IPS-11a (cell line): ENCODE data around the gene PLPP2.

Experiments
- H3K4me3 ChIP-seq: one replicate; pipeline ENCODE4 v1.5.1; 2013; ENCODE audit warnings: low read depth, low read length, control low read depth

Gene PLPP2

DNA sequence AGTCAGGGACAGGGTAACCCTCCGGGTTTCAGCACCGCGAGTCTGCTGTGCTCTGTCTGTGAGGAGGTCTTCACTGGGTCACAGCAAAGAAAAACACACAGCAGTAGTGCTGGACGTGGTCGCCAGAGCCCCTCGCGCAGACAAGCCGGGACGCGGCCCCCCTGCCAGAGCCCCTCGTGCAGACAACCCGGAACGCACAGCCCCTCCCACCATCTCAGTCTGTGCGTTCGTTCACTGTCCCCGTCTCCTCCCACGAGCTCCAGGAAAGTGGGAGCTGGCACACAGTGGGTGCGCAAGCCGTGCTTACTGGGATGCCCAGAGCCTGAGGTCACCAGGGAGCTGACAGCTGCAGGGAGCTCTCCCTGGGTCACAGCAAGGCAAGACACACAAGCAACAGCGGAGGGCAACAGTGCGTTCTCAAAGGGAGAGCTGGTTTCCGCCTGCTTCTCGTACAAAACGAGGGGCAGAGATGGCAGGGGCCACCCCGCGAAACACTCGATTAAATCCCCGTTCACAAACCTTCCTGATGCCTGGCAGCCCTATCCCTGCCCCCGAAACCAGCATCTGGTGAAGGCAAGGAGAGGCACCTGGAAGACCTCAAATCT lies 3.2 kb upstream of the PLPP2 start:
- no peak overlapping the region for H3K4me3 ChIP-seq

GRCh38 chr19:293436-294110 lies 2.4 kb upstream of the PLPP2 start:
- no peak overlapping the region for H3K4me3 ChIP-seq

DNA sequence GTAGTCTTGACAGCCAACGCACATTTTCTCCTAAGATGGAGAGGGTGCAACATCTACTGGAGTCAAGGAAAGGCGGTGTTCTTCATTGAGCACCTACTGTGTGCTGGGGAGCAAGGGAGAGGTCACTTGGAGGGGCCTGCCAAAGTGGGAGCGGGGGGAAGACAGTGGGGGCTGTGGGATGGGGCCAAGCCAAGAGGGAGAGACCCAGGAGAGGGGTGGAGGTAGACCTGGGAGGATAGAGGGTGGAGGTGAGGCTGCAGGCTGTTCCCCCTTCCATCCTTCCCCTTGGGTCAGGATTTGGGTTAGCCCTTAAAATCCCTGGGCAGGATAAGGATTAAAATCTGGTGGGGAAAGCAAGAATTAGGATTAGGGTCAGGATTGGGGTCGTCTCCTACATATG lies 1.7 kb upstream of the PLPP2 start:
- no peak overlapping the region for H3K4me3 ChIP-seq

GRCh38 chr19:292281-292884 lies 1.2 kb upstream of the PLPP2 start:
- no peak overlapping the region for H3K4me3 ChIP-seq

GRCh38 chr19:291561-292280 lies 518 bp upstream of the PLPP2 start:
- H3K4me3 ChIP-seq = no peak overlapping the region

GRCh38 chr19:290372-291005 lies 714 bp downstream of the PLPP2 start:
- peak overlapping the region; percentile 43 for H3K4me3 ChIP-seq

DNA sequence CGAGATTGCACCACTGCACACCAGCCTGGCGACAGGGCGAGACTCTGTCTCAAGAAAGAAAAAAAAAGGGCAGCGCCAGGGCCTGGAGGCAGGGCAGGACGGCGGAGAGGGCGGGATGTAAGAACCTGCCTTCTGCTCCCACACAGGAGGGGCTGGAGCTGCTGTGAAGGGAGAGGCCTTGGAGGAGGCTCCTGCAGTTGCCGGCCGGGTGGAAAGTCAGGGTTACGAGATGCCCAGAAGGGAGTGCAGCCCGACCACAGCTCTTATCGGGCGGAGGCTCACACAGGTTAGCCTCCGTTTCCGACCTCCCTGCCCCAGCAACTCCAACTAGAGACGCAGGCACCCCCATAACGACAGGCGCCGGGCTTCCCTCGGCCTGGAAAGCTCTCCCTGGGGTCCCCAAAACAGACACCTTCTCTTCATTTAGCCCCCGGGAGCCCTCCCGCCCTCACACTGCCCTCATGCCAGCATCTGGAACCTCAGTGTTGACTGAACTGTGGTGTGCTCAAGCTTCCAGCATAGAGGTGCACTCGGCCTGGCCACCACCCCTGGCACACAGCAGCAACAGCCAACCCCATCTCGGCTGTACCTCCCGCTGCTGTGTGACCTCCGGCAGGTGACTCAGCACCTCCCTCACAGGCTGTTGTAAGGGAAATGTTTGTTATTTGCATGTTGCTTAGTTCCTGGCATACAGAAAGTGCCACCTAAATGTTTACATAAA lies 1.4 kb downstream of the PLPP2 start:
- H3K4me3 ChIP-seq = peak overlapping the region; percentile 43

DNA sequence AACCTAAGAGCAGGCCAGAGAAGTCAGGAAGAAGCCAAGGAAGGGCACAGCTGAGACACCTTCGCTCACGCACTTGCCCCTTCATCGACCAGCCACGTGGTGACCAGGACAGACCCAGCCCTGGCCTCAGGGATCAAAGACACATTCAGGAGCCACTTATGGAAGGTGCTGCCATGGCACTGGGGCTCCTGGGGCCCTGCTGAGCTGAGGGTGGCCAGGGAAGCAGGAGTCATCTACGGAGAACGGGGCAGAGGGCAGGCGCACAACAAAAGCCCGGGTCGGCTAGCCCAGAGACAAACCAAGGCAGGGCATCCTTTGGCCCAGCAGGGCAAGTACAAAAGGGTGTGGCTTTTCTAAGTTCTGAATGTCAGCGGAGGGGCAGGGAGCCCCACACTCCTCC lies 2.3 kb downstream of the PLPP2 start:
- no peak overlapping the region for H3K4me3 ChIP-seq

DNA sequence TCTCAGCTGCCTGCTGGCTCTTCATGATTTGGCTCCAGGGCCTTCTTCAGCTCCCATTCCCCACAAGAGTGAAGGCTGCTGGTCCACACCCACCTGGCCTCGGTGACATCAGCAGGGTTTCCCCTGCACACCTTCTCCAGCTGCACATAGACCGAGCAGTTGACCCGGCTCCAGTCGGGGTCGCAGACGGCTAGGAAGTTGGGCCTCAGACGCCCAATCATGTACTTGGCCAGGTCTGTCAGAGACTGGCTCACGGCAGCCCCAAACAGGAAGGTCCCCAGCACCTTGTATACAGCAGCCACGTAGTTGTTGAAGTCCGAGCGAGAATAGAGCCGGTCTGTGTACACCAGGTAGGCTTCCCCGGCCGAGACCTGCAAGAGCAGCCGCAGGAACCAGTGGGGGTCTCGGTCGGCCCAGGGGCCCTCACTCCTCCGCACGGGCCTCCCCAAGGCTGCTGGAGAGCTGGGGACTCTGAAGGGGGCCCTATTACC lies 3.8 kb downstream of the PLPP2 start:
- no peak overlapping the region for H3K4me3 ChIP-seq

GRCh38 chr19:283395-283794 lies 7.8 kb downstream of the PLPP2 start:
- H3K4me3 ChIP-seq = no peak overlapping the region

- H3K4me3 ChIP-seq = no peak overlapping the region
These were observed 8.7 kb downstream of the PLPP2 start for GRCh38 chr19:282501-282900.

- H3K4me3 ChIP-seq = no peak overlapping the region
These were observed 9.2 kb downstream of the PLPP2 start for GRCh38 chr19:281992-282391.

- no peak overlapping the region for H3K4me3 ChIP-seq
These were observed 9.9 kb downstream of the PLPP2 start for GRCh38 chr19:281156-281853.

- H3K4me3 ChIP-seq = no peak overlapping the region
These were observed 10.6 kb downstream of the PLPP2 start for GRCh38 chr19:280541-281009.

DNA sequence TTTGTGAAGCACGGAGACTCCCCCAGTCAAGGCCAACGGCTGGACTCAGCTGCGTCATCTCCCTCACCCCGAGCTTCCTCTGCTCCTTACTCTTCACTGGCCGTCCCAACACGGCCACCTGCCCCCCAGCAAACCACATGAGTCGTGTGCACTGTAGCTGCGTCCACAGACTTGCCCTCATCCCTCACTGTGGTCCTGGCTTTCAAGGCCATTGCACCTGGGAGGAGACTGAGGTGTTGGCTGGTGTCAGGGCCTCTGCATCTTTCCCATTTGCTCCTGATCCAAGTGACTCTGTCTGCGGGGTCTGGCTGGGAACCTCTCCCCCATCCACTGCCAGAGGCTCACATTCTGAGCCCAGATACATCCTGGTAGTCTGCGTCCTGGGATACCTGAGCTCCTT lies 11.5 kb downstream of the PLPP2 start:
- no peak overlapping the region for H3K4me3 ChIP-seq

GRCh38 chr19:279231-279630 lies 12.0 kb downstream of the PLPP2 start:
- no peak overlapping the region for H3K4me3 ChIP-seq

GRCh38 chr19:277581-278165 lies 13.5 kb downstream of the PLPP2 start:
- H3K4me3 ChIP-seq = no peak overlapping the region

DNA sequence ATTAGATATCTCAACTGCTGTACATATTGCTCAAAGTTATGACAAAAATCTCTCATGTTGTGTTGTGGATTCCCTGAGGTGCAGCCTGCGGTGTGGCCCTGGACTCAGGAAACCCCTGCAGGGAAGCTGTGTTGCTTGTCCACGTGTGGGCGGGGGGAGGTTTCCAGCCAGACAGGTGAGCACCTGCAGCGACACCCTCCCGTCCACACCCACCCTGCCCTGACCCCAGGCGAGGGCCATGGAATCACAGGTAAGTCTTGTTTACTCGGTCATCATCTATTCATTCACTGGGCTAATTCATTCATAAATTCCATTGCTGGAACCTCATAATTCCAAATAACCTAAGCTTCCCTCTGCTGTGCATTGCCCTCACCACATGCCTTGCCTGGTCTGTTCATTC lies 14.1 kb downstream of the PLPP2 start:
- no peak overlapping the region for H3K4me3 ChIP-seq

GRCh38 chr19:275958-276646 lies 15.1 kb downstream of the PLPP2 start:
- no peak overlapping the region for H3K4me3 ChIP-seq
